WERI-Rb-1 (cell line): ENCODE data around the gene GASK1A.

Experiments used
- DNase-seq: peaks from one replicate; pipeline ENCODE4 v3.0.0-alpha.2; 2020
- H3K27ac ChIP-seq: fragments of 250-450 bp; sonication (Bioruptor Pico); 2 replicates; pipeline ENCODE4 v1.5.1; 2020; ENCODE audit warnings: mild to moderate bottlenecking, moderate library complexity
- H3K27me3 ChIP-seq: fragments of 250-450 bp; sonication (Bioruptor Pico); 2 replicates; pipeline ENCODE4 v1.5.1; 2021; ENCODE audit warnings: mild to moderate bottlenecking, low read depth, moderate library complexity; ENCODE audit not compliant: insufficient read depth, severe bottlenecking
- H3K36me3 ChIP-seq: fragments of 250-450 bp; sonication (Bioruptor Pico); 2 replicates; pipeline ENCODE4 v1.5.1; 2020; ENCODE audit warnings: mild to moderate bottlenecking, moderate library complexity
- H3K4me3 ChIP-seq: 2 replicates; pipeline ENCODE4 v1.5.1; 2011; ENCODE audit warnings: low read depth, mild to moderate bottlenecking, control low read depth, low read length
- H3K9me3 ChIP-seq: fragments of 250-450 bp; sonication (Bioruptor Pico); 2 replicates; pipeline ENCODE4 v1.5.1; 2021; ENCODE audit warnings: mild to moderate bottlenecking, moderate library complexity; ENCODE audit not compliant: severe bottlenecking
- CTCF ChIP-seq: IDR thresholded peaks from 2 replicates; pipeline ENCODE4 v1.5.1; 2011; ENCODE audit warnings: low read depth, mild to moderate bottlenecking, control low read depth, inconsistent platforms, low read length

GASK1A gene

GRCh38 chr3:43095370-43095769 lies 116.3 kb downstream of the GASK1A start:
- Histone ChIP-seq H3K9me3 (no peaks in the 10 kb centered on the region), H3K27me3 (no peaks in the 10 kb centered on the region), H3K27ac (peak overlapping the region; percentile 89), H3K4me3 (no peak overlapping the region; the same call in 1 of the 2 replicates), H3K36me3 (no peaks in the 10 kb centered on the region; the same call in 1 of the 2 replicates)
- no peak for TF ChIP-seq CTCF
- no peak for DNase-seq

GRCh38 chr3:43096761-43097160 lies 117.7 kb downstream of the GASK1A start:
- H3K27ac ChIP-seq = peak overlapping the region; percentile 89

GRCh38 chr3:43097400-43098080 lies 118.4 kb downstream of the GASK1A start:
- DNase-seq = no peak
- TF ChIP-seq CTCF = no peak
- H3K27me3 ChIP-seq = no peaks in the 10 kb centered on the region
- no peak overlapping the region for H3K4me3 ChIP-seq
- peaks cover 5% of the 10 kb centered on the region for H3K36me3 ChIP-seq
- peak overlapping the region; percentile 89 for H3K27ac ChIP-seq
- no peaks in the 10 kb centered on the region for H3K9me3 ChIP-seq

More at GRCh38 chr3:43096761-43097160, 117.7 kb downstream of the GASK1A start:
- Histone ChIP-seq H3K27me3 (no peaks in the 10 kb centered on the region), H3K9me3 (no peaks in the 10 kb centered on the region), H3K36me3 (peaks cover 5% of the 10 kb centered on the region), H3K4me3 (no peak overlapping the region)
- no peak for DNase-seq
- no peak for TF ChIP-seq CTCF

GRCh38 chr3:43098761-43099160 lies 119.7 kb downstream of the GASK1A start:
- H3K27ac ChIP-seq = no peak overlapping the region
- no peak for TF ChIP-seq CTCF
- H3K9me3 ChIP-seq = no peaks in the 10 kb centered on the region
- no peak for DNase-seq
- H3K4me3 ChIP-seq = no peak overlapping the region
- H3K27me3 ChIP-seq = no peaks in the 10 kb centered on the region
- peaks cover 5% of the 10 kb centered on the region for H3K36me3 ChIP-seq

GRCh38 chr3:43102773-43103480 lies 123.8 kb downstream of the GASK1A start:
- no peak for DNase-seq
- Histone ChIP-seq H3K36me3 (peaks cover 5% of the 10 kb centered on the region; the same call in 1 of the 2 replicates), H3K27ac (no peak overlapping the region)

More at GRCh38 chr3:43102773-43103480, 123.8 kb downstream of the GASK1A start:
- no peaks in the 10 kb centered on the region for H3K27me3 ChIP-seq
- H3K4me3 ChIP-seq = no peak overlapping the region
- TF ChIP-seq CTCF = no peak
- no peaks in the 10 kb centered on the region for H3K9me3 ChIP-seq
